Heart left ventricle (tissue), 13 donors: Measurements from ENCODE around the gene RALB.

ENCODE experiments used
- CTCF ChIP-seq, 12 donors: fragments of 200-600 bp; sonication (generic) in 4 of 12; IDR thresholded peaks; one replicate each; pipeline versions ENCODE4 v1.5.0 to v1.8.0; 2018 to 2022; ENCODE audit warnings: antibody characterized with exemption in 12 of 12, mild to moderate bottlenecking in 5 of 12
- POLR2A ChIP-seq, 2 donors: fragments of 450-650 bp; IDR thresholded peaks; one replicate each; pipeline ENCODE4 v1.6.1; 2017; ENCODE audit warnings: antibody characterized with exemption in 2 of 2, mild to moderate bottlenecking in 2 of 2, moderate library complexity in 2 of 2
- donor health status: ischemic (EF 13 %, LVEDD 7.1; RV severe dilation, severe dysfunction).
- donor health status: DM: no; HTN: yes; CAD: no.
- donor health status: DM: no; HTN: no; CAD: no.
- donor health status: ischemic (EF 25% LVEDD 6.9; RV normal size, moderate dysfunction).
- donor health status: ischemic (EF 25% LVEDD 5.7; RV mildly dilated, moderate dysfunction).
- donor health status: ischemic (EF 35%, LVEDD 5.7; RV mildly dilated, moderate dysfunction).
- donor health status: nonischemic (EF 11% LVEDD 7.7; RV severe dilation, severe dysfunction).
- donor health status: DM: yes; HTN: yes; CAD: no.
- donor health status: PGD.
- donor health status: ischemic (EF 29% LVEDD 5.4; RV normal size, mild dysfunction).
- donor health status: nonischemic (EF 23%, LVEDD 6.1; RV moderate dilation, normal function).

- TF ChIP-seq POLR2A (IDR thresholded peaks at IDR 0.05) (no peak), CTCF (IDR thresholded peaks at IDR 0.05) (no peak)
Observed at GRCh38 chr2:120236316-120236715, 16.3 kb upstream of the RALB start.
